Activated T-cell treated with anti-CD3 and anti-CD28 coated beads for 1 hour (primary cell): Measurements from ENCODE around the gene EME2.
"Not testable (repeated sequence)": the region's sequence is repeated elsewhere in the genome, so short reads cannot be mapped to it uniquely, and the experiment has no call there.

Source experiments
- DNase-seq: peaks from one replicate; pipeline ENCODE4 v3.0.0-alpha.2; 2020; ENCODE audit warnings: low read depth

The EME2 gene

DNA sequence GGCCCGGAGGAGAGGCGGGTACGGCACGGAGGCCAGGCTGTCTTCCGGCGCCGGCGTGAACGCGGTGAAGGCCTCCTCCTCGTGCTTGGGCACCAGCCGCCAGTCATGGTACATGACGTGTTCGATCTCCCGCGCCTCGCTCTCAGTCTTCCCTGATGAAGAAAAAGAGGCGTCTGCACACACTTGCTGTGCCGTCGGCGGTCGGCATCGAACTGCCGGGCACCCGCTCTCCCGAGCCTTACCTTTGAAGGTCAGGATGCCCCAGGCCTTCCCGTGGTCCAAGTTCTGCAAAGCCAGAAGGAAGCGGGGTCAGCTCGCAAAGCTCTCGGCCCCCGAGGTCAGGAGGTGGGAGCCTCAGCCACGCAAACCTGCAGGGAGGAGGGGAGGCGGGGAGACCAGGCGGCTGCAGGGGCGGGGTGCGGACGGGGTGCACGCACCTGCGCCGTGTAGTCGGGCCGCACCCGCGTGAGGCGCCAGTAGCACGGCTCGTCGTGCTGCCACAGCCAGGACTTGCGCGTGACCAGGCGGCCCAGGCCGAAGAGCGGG is at the start of gene EME2:
Gene EME2 (plus strand): TSS at position 449 of the 546 bp plus-strand sequence. CDS start 418 bp downstream, outside the sequence.
- DNase-seq, result peak; percentile 33

- DNase-seq, result peak; percentile 26
Observed at GRCh38 chr16:1723450-1724147, 49.0 kb upstream of the EME2 start.

- DNase-seq, result no peak
Observed at GRCh38 chr16:1724491-1724890, 48.1 kb upstream of the EME2 start.

- DNase-seq, result no peak
Observed at GRCh38 chr16:1726661-1727502, 45.7 kb upstream of the EME2 start.

DNA sequence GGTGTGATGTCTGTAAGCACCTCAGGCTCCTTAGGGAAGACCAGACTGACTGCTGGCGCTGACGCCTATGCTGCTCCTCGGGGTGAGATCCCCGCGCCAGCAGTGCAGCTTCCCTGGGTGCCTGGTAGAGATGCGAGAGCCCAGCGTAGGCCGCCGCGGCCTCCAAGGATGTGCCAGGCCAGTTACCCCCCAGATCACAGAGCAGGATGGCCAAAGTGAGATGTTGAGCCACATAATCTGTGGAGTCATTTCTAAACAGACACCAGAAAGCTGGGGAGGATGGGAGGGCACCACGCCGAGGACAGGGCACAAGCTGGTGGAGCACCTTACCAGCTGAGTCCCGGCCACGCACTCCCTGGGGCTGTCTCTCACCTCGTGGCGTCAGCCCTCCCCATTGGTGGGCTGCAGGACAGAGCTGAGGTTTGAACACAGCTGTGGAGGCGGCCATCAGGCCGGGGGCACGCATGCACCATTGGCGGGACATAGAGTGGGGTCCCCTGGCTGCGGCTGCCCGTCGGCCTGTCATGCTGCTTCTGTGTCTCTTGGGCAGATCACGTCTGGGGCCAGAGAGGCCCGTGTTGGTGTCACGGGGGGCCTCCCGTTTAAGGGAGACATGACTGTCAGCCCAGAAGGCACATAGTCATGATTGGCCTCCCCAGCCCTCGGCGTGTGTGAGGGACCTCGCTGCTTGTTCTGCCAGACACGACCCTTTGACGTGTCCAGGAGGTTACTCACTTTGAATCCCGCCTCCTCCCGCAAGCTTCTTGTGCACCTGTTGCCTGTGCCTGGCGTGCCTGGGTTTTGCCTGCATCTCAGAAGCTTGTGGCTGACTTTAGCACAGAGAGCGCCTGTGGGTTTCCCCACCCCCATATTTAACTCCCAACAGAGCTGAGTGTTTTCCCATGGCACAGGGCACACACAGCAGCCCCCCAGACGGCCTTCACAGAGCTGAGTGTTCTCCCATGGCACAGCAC is 44.7 kb upstream of the EME2 start:
- DNase-seq, result no peak

GRCh38 chr16:1729026-1729425 is 43.6 kb upstream of the EME2 start:
- DNase-seq, result no peak

DNA sequence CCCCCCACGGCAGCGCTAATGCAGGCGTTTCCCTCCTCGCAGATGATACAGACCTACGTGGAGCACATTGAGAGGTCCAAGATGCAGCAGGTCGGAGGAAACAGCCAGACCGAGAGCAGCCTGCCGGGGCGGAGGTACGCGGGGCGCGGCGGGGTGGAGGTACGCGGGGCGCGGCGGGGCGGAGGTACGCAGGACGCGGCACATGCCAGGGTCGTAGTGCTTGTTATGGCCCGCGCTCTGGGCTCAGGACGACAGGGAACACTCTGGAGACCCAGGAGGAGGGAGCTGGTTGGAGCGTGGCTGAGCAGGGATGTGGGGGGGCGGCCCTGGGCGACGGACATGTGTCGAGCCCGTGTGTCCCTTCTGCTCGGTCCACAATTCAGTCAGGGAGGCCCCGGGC is 43.2 kb upstream of the EME2 start:
- no peak for DNase-seq

DNA sequence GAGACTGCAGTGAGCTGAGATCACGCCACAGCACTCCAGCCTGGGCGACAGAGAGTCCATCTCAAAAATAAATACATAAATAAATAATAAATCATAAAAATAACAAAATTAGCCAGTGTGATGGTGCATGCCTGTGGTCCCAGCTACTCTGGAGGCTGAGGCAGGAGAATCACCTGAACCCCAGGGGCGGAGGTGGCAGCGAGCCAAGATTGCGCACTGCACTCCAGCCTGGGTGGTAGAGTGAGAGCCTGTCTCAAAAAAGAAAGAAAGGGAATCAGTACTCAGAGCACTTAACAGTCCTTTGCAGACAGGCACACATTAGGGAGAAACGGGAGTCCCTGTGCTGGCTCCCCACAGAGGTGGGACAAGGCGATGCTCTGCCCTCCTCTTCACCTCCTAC is 41.5 kb upstream of the EME2 start:
- DNase-seq, result no peak

- no peak for DNase-seq
Observed at GRCh38 chr16:1731603-1732002, 41.0 kb upstream of the EME2 start.

GRCh38 chr16:1732071-1732470 is 40.5 kb upstream of the EME2 start:
- no peak for DNase-seq

DNA sequence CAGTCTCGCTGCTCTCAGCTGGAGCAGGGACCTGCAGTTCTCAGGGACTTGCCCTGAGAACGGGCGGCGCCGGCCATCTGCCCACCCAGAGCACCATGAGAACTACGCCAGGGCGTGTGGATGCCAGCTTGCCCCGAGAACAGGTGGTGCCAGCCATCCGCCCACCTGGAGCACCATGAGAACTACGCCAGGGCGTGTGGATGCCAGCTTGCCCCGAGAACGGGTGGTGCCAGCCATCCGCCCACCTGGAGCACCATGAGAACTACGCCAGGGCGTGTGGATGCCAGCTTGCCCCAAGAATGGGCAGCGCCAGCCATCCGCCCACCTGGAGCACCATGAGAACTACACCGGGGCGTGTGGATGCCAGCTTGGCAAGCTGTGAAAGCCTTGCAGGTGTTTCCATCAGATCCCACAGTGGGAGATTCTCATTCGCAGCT is 40.0 kb upstream of the EME2 start:
- DNase-seq, result not testable (repeated sequence)

GRCh38 chr16:1734123-1734522 is 38.5 kb upstream of the EME2 start:
- DNase-seq, result no peak

DNA sequence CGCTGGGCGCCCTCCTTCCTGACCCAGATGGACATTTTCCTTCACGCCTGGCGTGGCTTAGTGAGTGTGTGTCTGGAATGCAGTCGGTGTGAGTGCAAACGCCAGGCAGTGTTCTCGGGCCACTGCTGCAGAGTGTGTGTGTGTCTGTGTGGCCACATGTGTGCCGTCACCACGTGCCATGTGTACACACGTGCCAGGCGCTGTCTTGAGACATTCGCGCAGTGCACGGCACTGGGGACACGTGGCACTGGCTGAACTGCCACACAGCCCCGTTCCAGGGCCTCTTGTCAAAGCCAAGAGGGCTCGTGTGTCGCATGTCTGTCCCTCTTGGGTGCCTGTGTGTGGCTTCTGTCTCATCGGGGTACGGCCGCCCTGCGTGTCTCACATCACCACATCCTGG is 37.8 kb upstream of the EME2 start:
- no peak for DNase-seq

GRCh38 chr16:1740234-1740633 is 32.4 kb upstream of the EME2 start:
- DNase-seq, result no peak

- DNase-seq, result no peak
Observed at GRCh38 chr16:1740781-1741490, 31.7 kb upstream of the EME2 start.

DNA sequence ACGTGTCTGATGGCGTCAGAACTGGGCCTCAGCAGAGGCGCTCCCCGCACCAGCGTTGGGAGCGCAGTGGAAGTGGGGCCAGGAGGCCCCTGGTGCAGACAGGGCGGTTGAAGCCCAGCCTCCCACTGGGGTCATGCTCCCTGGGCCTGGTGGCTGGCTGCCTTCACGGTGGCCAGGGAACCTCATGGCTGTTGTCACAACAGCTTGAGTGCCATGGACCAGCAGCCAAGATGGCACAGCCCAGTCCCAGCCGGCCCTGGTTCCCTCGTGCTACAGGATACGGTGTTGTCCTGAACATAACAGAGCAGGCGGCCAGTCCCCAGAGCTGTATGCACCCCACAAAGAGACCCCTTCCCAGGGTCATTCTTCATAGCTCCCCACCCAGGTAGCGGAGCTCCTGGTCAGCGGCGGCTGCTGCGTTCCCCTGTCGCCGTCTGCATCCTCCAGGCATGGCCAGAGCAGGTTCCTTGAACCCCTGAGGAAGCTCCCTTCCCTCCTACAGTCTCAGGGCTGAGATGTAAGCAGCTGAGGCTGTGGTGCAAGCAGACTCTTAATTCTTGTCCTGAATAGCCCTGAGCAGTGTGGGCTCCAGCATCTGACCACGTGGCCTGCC is 31.0 kb upstream of the EME2 start:
- DNase-seq, result no peak

DNA sequence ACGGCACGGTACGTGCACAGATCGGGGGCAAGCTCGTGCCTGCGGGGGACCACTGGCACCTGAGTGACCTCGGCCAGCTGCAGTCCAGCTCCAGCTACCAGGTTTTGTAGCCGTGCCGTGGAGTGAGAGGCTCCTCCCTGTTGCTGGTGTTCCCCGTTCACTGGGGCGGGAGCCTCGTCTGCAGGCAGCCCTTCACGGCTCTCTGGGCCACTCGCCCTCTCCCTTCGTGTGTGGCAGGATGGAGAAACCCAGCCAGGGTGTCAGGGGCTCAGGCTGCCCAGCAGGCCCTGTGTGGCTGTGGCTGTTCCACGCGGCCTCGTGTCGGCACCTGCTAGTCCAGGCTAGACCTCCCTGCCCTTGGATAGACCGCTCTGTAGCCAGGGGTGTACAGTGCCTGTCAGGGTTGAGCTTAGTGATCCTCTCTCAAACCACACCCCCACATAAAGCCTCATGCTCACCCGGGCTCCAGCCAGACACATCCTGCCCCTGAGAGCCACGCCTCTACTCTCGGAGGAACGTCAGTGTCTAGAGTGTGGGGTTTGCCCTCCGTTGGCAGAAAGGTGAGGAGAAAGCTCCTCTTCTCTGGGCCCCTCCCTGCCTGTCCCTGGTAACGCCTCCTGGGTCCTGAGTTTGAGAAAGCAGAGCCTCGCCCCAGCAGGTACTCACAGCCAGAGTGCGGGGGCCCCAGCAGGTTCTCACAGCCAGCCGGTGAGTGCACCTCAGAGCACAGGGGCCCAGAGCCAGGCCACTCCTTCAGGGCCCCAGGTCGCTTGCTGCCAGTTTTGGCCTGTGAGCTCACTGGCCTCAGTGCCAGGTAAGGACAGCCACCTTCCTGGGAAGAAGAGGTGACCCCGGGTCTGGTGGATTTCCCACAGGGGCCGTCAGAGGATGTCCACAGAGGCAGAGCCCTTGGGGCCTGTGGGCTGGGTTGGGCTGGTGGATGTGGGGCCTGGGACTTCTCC is 29.0 kb upstream of the EME2 start:
- DNase-seq, result no peak

DNA sequence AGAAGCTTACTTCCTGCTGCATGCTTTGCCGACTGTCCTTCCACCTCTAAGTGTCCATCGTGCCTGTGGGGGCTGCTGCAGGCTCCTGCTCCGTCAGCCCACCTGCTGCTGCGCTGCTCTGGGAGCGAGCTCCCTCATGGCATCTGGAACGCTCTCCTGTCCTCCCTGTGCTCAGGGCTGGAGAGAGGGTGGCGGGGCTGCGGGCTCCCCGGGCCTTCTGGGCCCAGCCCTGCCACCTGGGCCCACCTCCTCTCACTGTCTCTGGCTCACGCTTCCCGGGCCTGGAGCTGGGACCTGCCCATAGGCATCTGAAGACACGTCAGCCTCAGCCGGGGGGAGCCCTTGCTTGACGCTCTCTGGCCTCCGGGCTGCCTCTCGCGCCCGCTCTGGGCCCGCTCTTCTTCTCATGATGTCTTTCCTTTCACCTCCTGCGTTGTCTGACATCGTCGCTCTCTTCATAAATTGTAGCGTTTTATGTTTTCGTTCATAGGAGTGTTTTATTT is 28.2 kb upstream of the EME2 start:
- DNase-seq, result no peak

- no peak for DNase-seq
Observed at GRCh38 chr16:1745181-1745899, 27.3 kb upstream of the EME2 start.
